ENCODE results near the gene PRPF38A.

Gene PRPF38A

GRCh38 chr1:52435211-52435610 lies 30.8 kb downstream of the PRPF38A start:
- Histone ChIP-seq H3K4me1 (ENCODE audit: control insufficient read depth, insufficient read depth, low read length) (peaks cover 8% of the 10 kb centered on the region), H3K36me3 (ENCODE audit: control insufficient read depth, insufficient read depth, low read length) (peaks cover 7% of the 10 kb centered on the region), H3K27me3 (ENCODE audit: control insufficient read depth, insufficient read depth, low read length) (no peaks in the 10 kb centered on the region), H3K9ac (ENCODE audit: low read depth, low read length) (no peak overlapping the region), H3K9me3 (ENCODE audit: control insufficient read depth, insufficient read depth, low read length) (no peaks in the 10 kb centered on the region), H3K4me3 (ENCODE audit: low read depth, low read length) (no peak overlapping the region)

- Histone ChIP-seq H3K27me3 (ENCODE audit: control insufficient read depth, insufficient read depth, low read length) (no peaks in the 10 kb centered on the region), H3K9me3 (ENCODE audit: control insufficient read depth, insufficient read depth, low read length) (no peaks in the 10 kb centered on the region), H3K4me1 (ENCODE audit: control insufficient read depth, insufficient read depth, low read length) (peaks cover 8% of the 10 kb centered on the region), H3K4me3 (ENCODE audit: low read depth, low read length) (no peak overlapping the region), H3K9ac (ENCODE audit: low read depth, low read length) (no peak overlapping the region), H3K36me3 (ENCODE audit: control insufficient read depth, insufficient read depth, low read length) (peaks cover 6% of the 10 kb centered on the region)
Observed at GRCh38 chr1:52435650-52436049, 31.2 kb downstream of the PRPF38A start.

- peaks cover 8% of the 10 kb centered on the region for H3K4me1 ChIP-seq (ENCODE audit: control insufficient read depth, insufficient read depth, low read length)
- no peaks in the 10 kb centered on the region for H3K36me3 ChIP-seq (ENCODE audit: control insufficient read depth, insufficient read depth, low read length)
- no peak overlapping the region for H3K9ac ChIP-seq (ENCODE audit: low read depth, low read length)
- H3K27me3 ChIP-seq (ENCODE audit: control insufficient read depth, insufficient read depth, low read length), result no peaks in the 10 kb centered on the region
- no peaks in the 10 kb centered on the region for H3K9me3 ChIP-seq (ENCODE audit: control insufficient read depth, insufficient read depth, low read length)
- no peak overlapping the region for H3K4me3 ChIP-seq (ENCODE audit: low read depth, low read length)
Observed at GRCh38 chr1:52436817-52437216, 32.4 kb downstream of the PRPF38A start.

- Histone ChIP-seq H3K4me3 (ENCODE audit: low read depth, low read length) (no peak overlapping the region), H3K36me3 (ENCODE audit: control insufficient read depth, insufficient read depth, low read length) (peaks cover 5% of the 10 kb centered on the region), H3K9me3 (ENCODE audit: control insufficient read depth, insufficient read depth, low read length) (no peaks in the 10 kb centered on the region), H3K9ac (ENCODE audit: low read depth, low read length) (no peak overlapping the region), H3K4me1 (ENCODE audit: control insufficient read depth, insufficient read depth, low read length) (peaks cover 8% of the 10 kb centered on the region), H3K27me3 (ENCODE audit: control insufficient read depth, insufficient read depth, low read length) (no peaks in the 10 kb centered on the region)
Observed at GRCh38 chr1:52439976-52440375, 35.6 kb downstream of the PRPF38A start.

- no peaks in the 10 kb centered on the region for H3K4me1 ChIP-seq (ENCODE audit: control insufficient read depth, insufficient read depth, low read length)
- no peak overlapping the region for H3K4me3 ChIP-seq (ENCODE audit: low read depth, low read length)
- no peak overlapping the region for H3K9ac ChIP-seq (ENCODE audit: low read depth, low read length)
- no peaks in the 10 kb centered on the region for H3K9me3 ChIP-seq (ENCODE audit: control insufficient read depth, insufficient read depth, low read length)
- no peaks in the 10 kb centered on the region for H3K27me3 ChIP-seq (ENCODE audit: control insufficient read depth, insufficient read depth, low read length)
- peaks cover 5% of the 10 kb centered on the region for H3K36me3 ChIP-seq (ENCODE audit: control insufficient read depth, insufficient read depth, low read length)
Observed at GRCh38 chr1:52444463-52444862, 40.1 kb downstream of the PRPF38A start.

- H3K27me3 ChIP-seq (ENCODE audit: control insufficient read depth, insufficient read depth, low read length), result no peaks in the 10 kb centered on the region
- H3K9me3 ChIP-seq (ENCODE audit: control insufficient read depth, insufficient read depth, low read length), result no peaks in the 10 kb centered on the region
- no peak overlapping the region for H3K4me3 ChIP-seq (ENCODE audit: low read depth, low read length)
- H3K4me1 ChIP-seq (ENCODE audit: control insufficient read depth, insufficient read depth, low read length), result peaks cover 9% of the 10 kb centered on the region
- H3K36me3 ChIP-seq (ENCODE audit: control insufficient read depth, insufficient read depth, low read length), result no peaks in the 10 kb centered on the region
- H3K9ac ChIP-seq (ENCODE audit: low read depth, low read length), result no peak overlapping the region
Observed at GRCh38 chr1:52454127-52454526, 49.7 kb downstream of the PRPF38A start.

- Histone ChIP-seq H3K9ac (ENCODE audit: low read depth, low read length) (no peak overlapping the region), H3K4me1 (ENCODE audit: control insufficient read depth, insufficient read depth, low read length) (peaks cover 9% of the 10 kb centered on the region), H3K9me3 (ENCODE audit: control insufficient read depth, insufficient read depth, low read length) (no peaks in the 10 kb centered on the region)
Observed at GRCh38 chr1:52454779-52455178, 50.4 kb downstream of the PRPF38A start.

GRCh38 chr1:52455686-52456085 lies 51.3 kb downstream of the PRPF38A start:
- H3K9me3 ChIP-seq (ENCODE audit: control insufficient read depth, insufficient read depth, low read length), result no peaks in the 10 kb centered on the region
- no peak overlapping the region for H3K9ac ChIP-seq (ENCODE audit: low read depth, low read length)
- no peak overlapping the region for H3K4me3 ChIP-seq (ENCODE audit: low read depth, low read length)
- H3K4me1 ChIP-seq (ENCODE audit: control insufficient read depth, insufficient read depth, low read length), result peaks cover 12% of the 10 kb centered on the region
- no peaks in the 10 kb centered on the region for H3K27me3 ChIP-seq (ENCODE audit: control insufficient read depth, insufficient read depth, low read length)
- no peaks in the 10 kb centered on the region for H3K36me3 ChIP-seq (ENCODE audit: control insufficient read depth, insufficient read depth, low read length)

More at GRCh38 chr1:52454779-52455178, 50.4 kb downstream of the PRPF38A start:
- Histone ChIP-seq H3K27me3 (ENCODE audit: control insufficient read depth, insufficient read depth, low read length) (no peaks in the 10 kb centered on the region), H3K4me3 (ENCODE audit: low read depth, low read length) (no peak overlapping the region), H3K36me3 (ENCODE audit: control insufficient read depth, insufficient read depth, low read length) (no peaks in the 10 kb centered on the region)

GRCh38 chr1:52460694-52461093 lies 56.3 kb downstream of the PRPF38A start:
- no peak overlapping the region for H3K9ac ChIP-seq (ENCODE audit: low read depth, low read length)
- H3K4me3 ChIP-seq (ENCODE audit: low read depth, low read length), result no peak overlapping the region
- H3K27me3 ChIP-seq (ENCODE audit: control insufficient read depth, insufficient read depth, low read length), result no peaks in the 10 kb centered on the region
- no peaks in the 10 kb centered on the region for H3K9me3 ChIP-seq (ENCODE audit: control insufficient read depth, insufficient read depth, low read length)
- H3K4me1 ChIP-seq (ENCODE audit: control insufficient read depth, insufficient read depth, low read length), result peaks cover 21% of the 10 kb centered on the region
- no peaks in the 10 kb centered on the region for H3K36me3 ChIP-seq (ENCODE audit: control insufficient read depth, insufficient read depth, low read length)

- Histone ChIP-seq H3K27me3 (ENCODE audit: control insufficient read depth, insufficient read depth, low read length) (no peaks in the 10 kb centered on the region), H3K9me3 (ENCODE audit: control insufficient read depth, insufficient read depth, low read length) (no peaks in the 10 kb centered on the region), H3K4me1 (ENCODE audit: control insufficient read depth, insufficient read depth, low read length) (peaks cover 21% of the 10 kb centered on the region), H3K4me3 (ENCODE audit: low read depth, low read length) (no peak overlapping the region), H3K9ac (ENCODE audit: low read depth, low read length) (no peak overlapping the region), H3K36me3 (ENCODE audit: control insufficient read depth, insufficient read depth, low read length) (no peaks in the 10 kb centered on the region)
Observed at GRCh38 chr1:52461821-52462220, 57.4 kb downstream of the PRPF38A start.

- no peaks in the 10 kb centered on the region for H3K36me3 ChIP-seq (ENCODE audit: control insufficient read depth, insufficient read depth, low read length)
- peaks cover 21% of the 10 kb centered on the region for H3K4me1 ChIP-seq (ENCODE audit: control insufficient read depth, insufficient read depth, low read length)
- H3K9ac ChIP-seq (ENCODE audit: low read depth, low read length), result no peak overlapping the region
- no peak overlapping the region for H3K4me3 ChIP-seq (ENCODE audit: low read depth, low read length)
- H3K9me3 ChIP-seq (ENCODE audit: control insufficient read depth, insufficient read depth, low read length), result no peaks in the 10 kb centered on the region
- no peaks in the 10 kb centered on the region for H3K27me3 ChIP-seq (ENCODE audit: control insufficient read depth, insufficient read depth, low read length)
Observed at GRCh38 chr1:52463891-52464290, 59.5 kb downstream of the PRPF38A start.

GRCh38 chr1:52469108-52469507 lies 64.7 kb downstream of the PRPF38A start:
- Histone ChIP-seq H3K27me3 (ENCODE audit: control insufficient read depth, insufficient read depth, low read length) (no peaks in the 10 kb centered on the region), H3K36me3 (ENCODE audit: control insufficient read depth, insufficient read depth, low read length) (no peaks in the 10 kb centered on the region), H3K9ac (ENCODE audit: low read depth, low read length) (no peak overlapping the region), H3K4me3 (ENCODE audit: low read depth, low read length) (no peak overlapping the region), H3K9me3 (ENCODE audit: control insufficient read depth, insufficient read depth, low read length) (no peaks in the 10 kb centered on the region), H3K4me1 (ENCODE audit: control insufficient read depth, insufficient read depth, low read length) (no peaks in the 10 kb centered on the region)

Data from iPS-15b (cell line).